Activated naive CD4-positive, alpha-beta T cell treated with anti-CD3 and anti-CD28 coated beads, Interleukin-2, amount 50 U/mL, for 16 hours (primary cell): ENCODE data around the gene PHF20.
"Not testable (repeated sequence)": the region's sequence is repeated elsewhere in the genome, so short reads cannot be mapped to it uniquely, and the experiment has no call there.

Experiments
- DNase-seq: peaks from one replicate; pipeline ENCODE4 v3.0.0-alpha.2; 2020

The PHF20 gene

GRCh38 chr20:35739294-35740163 is 32.3 kb upstream of the PHF20 start:
- DNase-seq, result no peak

- peak; percentile 99 for DNase-seq
Measured at GRCh38 chr20:35741892-35742740, 29.7 kb upstream of the PHF20 start, which contains the start of gene RBM39. RBM39 (minus strand) TSS chr20:35742260; CDS start chr20:35740874, 1,386 bp downstream.

- DNase-seq, result no peak
Measured at GRCh38 chr20:35742741-35743523, 28.9 kb upstream of the PHF20 start.

GRCh38 chr20:35743693-35744491 is 27.9 kb upstream of the PHF20 start:
- DNase-seq, result no peak

GRCh38 chr20:35744492-35744841 is 27.3 kb upstream of the PHF20 start:
- not testable (repeated sequence) for DNase-seq

- no peak for DNase-seq
Measured at GRCh38 chr20:35750611-35751010, 21.2 kb upstream of the PHF20 start.

GRCh38 chr20:35756404-35756803 is 15.4 kb upstream of the PHF20 start:
- DNase-seq, result no peak

- DNase-seq, result no peak
Measured at GRCh38 chr20:35757098-35757705, 14.6 kb upstream of the PHF20 start.

GRCh38 chr20:35761548-35761947 is 10.3 kb upstream of the PHF20 start:
- not testable (repeated sequence) for DNase-seq

GRCh38 chr20:35762461-35762860 is 9.4 kb upstream of the PHF20 start:
- no peak for DNase-seq

- DNase-seq, result not testable (repeated sequence)
Measured at GRCh38 chr20:35764936-35765335, 6.9 kb upstream of the PHF20 start.

- DNase-seq, result no peak
Measured at GRCh38 chr20:35766843-35767242, 5.0 kb upstream of the PHF20 start.

- DNase-seq, result peak; percentile 28
Measured at GRCh38 chr20:35767683-35768481, 3.9 kb upstream of the PHF20 start.

- DNase-seq, result peak; percentile 28
Measured at GRCh38 chr20:35768731-35769664, 2.8 kb upstream of the PHF20 start.

GRCh38 chr20:35771367-35771688 is 487 bp upstream of the PHF20 start:
- DNase-seq, result no peak

- no peak for DNase-seq
Measured at GRCh38 chr20:35772563-35773058, 796 bp downstream of the PHF20 start.

GRCh38 chr20:35773154-35773751 is 1.4 kb downstream of the PHF20 start:
- DNase-seq, result no peak

GRCh38 chr20:35774391-35774790 is 2.6 kb downstream of the PHF20 start:
- DNase-seq, result no peak

- DNase-seq, result no peak
Measured at GRCh38 chr20:35776513-35777101, 4.8 kb downstream of the PHF20 start.
